ENCODE measurements around the gene FCHSD1. TPM values are rescaled to one million over a fixed set of nuclear protein-coding genes. Genes with fewer than 3 reads are reported as not detected.

Gene FCHSD1
- total and polyA plus RNA-seq, 7 donors, result 1.3 to 2.4 (median 1.4) TPM

DNA sequence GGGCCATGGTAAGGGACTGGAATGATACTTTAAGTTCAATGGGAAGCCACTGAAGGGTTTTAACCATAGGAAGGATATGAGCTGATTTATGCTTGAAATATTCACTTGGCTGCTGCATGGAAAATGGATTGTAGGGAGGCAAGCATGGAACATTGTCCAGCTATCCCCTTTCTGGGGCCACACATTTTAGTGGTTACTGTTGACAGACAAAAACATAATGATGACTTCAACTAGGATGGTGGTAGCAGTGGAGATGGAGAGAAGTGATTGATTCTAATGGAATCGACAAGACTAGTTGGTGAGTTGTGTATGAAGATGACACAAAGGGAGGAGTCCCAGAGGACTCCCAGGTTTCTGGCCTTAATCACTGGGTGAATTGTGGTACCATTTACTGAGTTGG is 6.2 kb upstream of the FCHSD1 start:
- 90 to 97% (median 91%) methylated on average over 1 of the region's 1 CpG for WGBS, 3 donors
- intact Hi-C loops (cut with DNase I), result no loop called here
- no peaks in the 10 kb centered on the region for H3K4me1 ChIP-seq
- H3K4me3 ChIP-seq, result no peak overlapping the region
- ATAC-seq (no peak), DNase-seq (no peak)
- TF ChIP-seq, protein P1, sequence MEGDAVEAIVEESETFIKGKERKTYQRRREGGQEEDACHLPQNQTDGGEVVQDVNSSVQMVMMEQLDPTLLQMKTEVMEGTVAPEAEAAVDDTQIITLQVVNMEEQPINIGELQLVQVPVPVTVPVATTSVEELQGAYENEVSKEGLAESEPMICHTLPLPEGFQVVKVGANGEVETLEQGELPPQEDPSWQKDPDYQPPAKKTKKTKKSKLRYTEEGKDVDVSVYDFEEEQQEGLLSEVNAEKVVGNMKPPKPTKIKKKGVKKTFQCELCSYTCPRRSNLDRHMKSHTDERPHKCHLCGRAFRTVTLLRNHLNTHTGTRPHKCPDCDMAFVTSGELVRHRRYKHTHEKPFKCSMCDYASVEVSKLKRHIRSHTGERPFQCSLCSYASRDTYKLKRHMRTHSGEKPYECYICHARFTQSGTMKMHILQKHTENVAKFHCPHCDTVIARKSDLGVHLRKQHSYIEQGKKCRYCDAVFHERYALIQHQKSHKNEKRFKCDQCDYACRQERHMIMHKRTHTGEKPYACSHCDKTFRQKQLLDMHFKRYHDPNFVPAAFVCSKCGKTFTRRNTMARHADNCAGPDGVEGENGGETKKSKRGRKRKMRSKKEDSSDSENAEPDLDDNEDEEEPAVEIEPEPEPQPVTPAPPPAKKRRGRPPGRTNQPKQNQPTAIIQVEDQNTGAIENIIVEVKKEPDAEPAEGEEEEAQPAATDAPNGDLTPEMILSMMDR (IDR thresholded peaks at IDR 0.05), result no peak
- H3K9me3 ChIP-seq, result no peaks in the 10 kb centered on the region
- peaks cover 0 to 14% of the 10 kb centered on the region in 2 donors for H3K36me3 ChIP-seq (ENCODE audit: insufficient read depth in 1 of 2, low read depth in 1 of 2)
- H3K27ac ChIP-seq, result no peak overlapping the region
- H3K27me3 ChIP-seq (ENCODE audit: insufficient read depth in 3 of 3, low read length in 2 of 3), result no peaks in the 10 kb centered on the region

DNA sequence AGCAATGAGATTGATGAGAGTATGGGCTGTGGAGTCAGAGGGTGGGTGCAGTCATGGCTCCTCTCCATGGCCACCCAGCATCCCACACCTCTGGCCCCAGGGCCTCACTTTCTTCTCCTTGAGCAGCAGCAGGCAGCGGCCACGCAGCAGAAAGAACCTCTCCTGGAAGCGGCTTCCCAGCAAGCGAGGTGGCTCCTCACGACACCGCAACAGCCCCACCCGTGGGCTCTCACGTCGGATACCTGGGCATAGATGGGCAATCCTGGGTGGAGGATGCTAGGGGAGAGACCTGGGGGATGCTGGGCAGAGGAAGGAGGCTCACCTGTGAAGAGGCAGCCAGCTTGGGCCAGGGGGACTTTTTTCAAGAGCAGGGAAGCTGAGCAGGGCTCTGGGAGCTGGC is 5.2 kb upstream of the FCHSD1 start:
- intact Hi-C loops (cut with DNase I), result no loop called here
- no peak overlapping the region for H3K27ac ChIP-seq
- peaks cover 0 to 11% of the 10 kb centered on the region in 2 donors for H3K36me3 ChIP-seq (ENCODE audit: insufficient read depth in 1 of 2, low read depth in 1 of 2)
- DNase-seq (no peak), ATAC-seq (no peak)
- WGBS, 3 donors, result 91 to 92% (median 92%) methylated on average over 9 of the region's 9 CpGs
- TF ChIP-seq, protein P1 (IDR thresholded peaks at IDR 0.05), result no peak
- no peaks in the 10 kb centered on the region for H3K27me3 ChIP-seq (ENCODE audit: insufficient read depth in 3 of 3, low read length in 2 of 3)
- H3K9me3 ChIP-seq, result no peaks in the 10 kb centered on the region
- H3K4me1 ChIP-seq, result no peaks in the 10 kb centered on the region
- no peak overlapping the region for H3K4me3 ChIP-seq

DNA sequence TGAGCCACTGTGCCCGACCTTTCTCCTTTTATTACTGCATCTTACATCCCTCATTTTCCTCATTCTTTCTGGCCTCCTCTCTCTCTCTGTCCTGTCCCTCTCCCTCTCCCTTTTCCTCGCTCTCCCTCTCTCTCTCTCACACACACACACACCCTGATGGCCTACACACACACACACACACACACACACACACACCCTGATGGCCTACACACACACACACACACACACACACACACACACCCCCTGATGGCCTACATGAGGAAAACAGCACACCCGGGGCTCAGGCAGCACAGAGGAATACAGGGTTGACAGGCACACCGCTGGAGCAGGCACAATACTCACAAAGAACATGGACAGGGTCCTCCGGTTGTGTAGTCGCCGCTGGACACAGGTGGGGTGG is 3.8 kb upstream of the FCHSD1 start:
- TF ChIP-seq, protein P1 (IDR thresholded peaks at IDR 0.05), result no peak
- 78 to 81% (median 79%) methylated on average over 7 of the region's 7 CpGs for WGBS, 3 donors
- no peak overlapping the region for H3K4me3 ChIP-seq
- H3K27me3 ChIP-seq (ENCODE audit: insufficient read depth in 3 of 3, low read length in 2 of 3), result no peaks in the 10 kb centered on the region
- DNase-seq, result no peak
- H3K36me3 ChIP-seq (ENCODE audit: insufficient read depth in 1 of 2, low read depth in 1 of 2), result peaks cover 0 to 8% of the 10 kb centered on the region in 2 donors
- ATAC-seq, result no peak
- intact Hi-C loops (cut with DNase I), result no loop called here
- H3K9me3 ChIP-seq, result no peaks in the 10 kb centered on the region
- no peaks in the 10 kb centered on the region for H3K4me1 ChIP-seq
- no peak overlapping the region for H3K27ac ChIP-seq

DNA sequence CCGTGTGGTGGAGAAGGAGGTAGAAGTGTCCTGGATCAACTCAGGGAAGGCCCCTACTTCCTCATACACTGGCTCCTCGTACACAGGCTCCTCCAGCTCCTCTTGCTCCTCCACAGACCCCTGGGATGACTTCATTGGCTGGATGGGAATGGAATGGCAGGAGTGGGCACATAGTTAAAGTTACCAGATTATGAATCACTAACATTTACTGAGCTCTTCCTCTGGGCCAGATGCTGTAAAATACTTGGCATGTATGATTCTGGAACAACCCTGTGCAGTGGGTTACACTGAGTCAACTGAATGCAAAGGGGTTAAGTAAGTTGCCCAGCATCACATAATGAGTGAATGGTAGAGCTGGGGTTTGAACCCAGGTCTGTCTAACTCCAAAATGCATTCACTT is 3.1 kb upstream of the FCHSD1 start:
- Histone ChIP-seq H3K4me1 (no peaks in the 10 kb centered on the region), H3K9me3 (no peaks in the 10 kb centered on the region), H3K4me3 (no peak overlapping the region), H3K27ac (no peak overlapping the region), H3K27me3 (ENCODE audit: insufficient read depth in 3 of 3, low read length in 2 of 3) (no peaks in the 10 kb centered on the region), H3K36me3 (ENCODE audit: insufficient read depth in 1 of 2, low read depth in 1 of 2) (peaks cover 0 to 5% of the 10 kb centered on the region in 2 donors)
- no peak for DNase-seq
- intact Hi-C loops (cut with DNase I), result no loop called here
- 67 to 85% (median 73%) methylated on average over 2 of the region's 2 CpGs for WGBS, 3 donors
- no peak for ATAC-seq
- TF ChIP-seq, protein P1 (IDR thresholded peaks at IDR 0.05), result no peak

DNA sequence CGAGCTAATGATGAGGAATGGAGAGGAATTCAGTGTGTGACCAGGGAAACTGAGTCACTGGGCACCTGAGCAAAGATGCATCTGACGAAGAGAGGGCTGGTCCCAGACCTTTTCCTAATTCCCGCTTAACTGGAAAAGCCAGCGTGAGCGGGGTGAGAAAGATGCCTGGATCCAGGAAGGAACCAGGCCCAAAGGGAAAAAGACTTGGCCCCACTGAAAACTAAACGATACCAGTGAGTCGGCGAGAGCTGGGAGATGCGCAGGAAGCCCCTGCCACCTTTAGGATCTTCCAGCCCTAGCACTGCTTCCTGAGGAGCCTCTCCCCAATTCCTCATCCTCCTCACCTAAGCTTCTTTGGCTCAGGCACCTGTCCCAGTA is 499 bp upstream of the FCHSD1 start:
- no peak overlapping the region for H3K27ac ChIP-seq
- no peaks in the 10 kb centered on the region for H3K27me3 ChIP-seq (ENCODE audit: insufficient read depth in 3 of 3, low read length in 2 of 3)
- peak in 1 of 4 donors; percentile 17 for ATAC-seq

More for the DNA sequence above, 499 bp upstream of the FCHSD1 start:
- Histone ChIP-seq H3K4me1 (no peaks in the 10 kb centered on the region), H3K4me3 (peak overlapping the region; percentile 70), H3K36me3 (ENCODE audit: insufficient read depth in 1 of 2, low read depth in 1 of 2) (peaks cover 0 to 3% of the 10 kb centered on the region in 2 donors), H3K9me3 (no peaks in the 10 kb centered on the region)
- TF ChIP-seq, protein P1 (IDR thresholded peaks at IDR 0.05), result no peak
- intact Hi-C loops (cut with DNase I), result no loop called here
- WGBS, 3 donors, result 48 to 56% (median 50%) methylated on average over 9 of the region's 9 CpGs
- DNase-seq, result no peak
